Osteocyte (in vitro differentiated cells): Measurements from ENCODE around the gene LRIG1. TPM values are rescaled to one million over a fixed set of nuclear protein-coding genes. Genes with fewer than 3 reads are reported as not detected.

Experiments used
- DNase-seq: peaks from one replicate; pipeline ENCODE4 v3.0.0; 2021; ENCODE audit warnings: mixed read lengths; ENCODE audit not compliant: unreplicated experiment; ENCODE audit errors: extremely low spot score
- H3K27ac Mint-ChIP-seq: one replicate; pipeline ENCODE4 v1.8.0; 2021; ENCODE audit warnings: mild to moderate bottlenecking, mixed read lengths; ENCODE audit not compliant: unreplicated experiment
- H3K27me3 Mint-ChIP-seq: one replicate; pipeline ENCODE4 v1.8.0; 2021; ENCODE audit warnings: mixed read lengths; ENCODE audit not compliant: unreplicated experiment
- H3K36me3 Mint-ChIP-seq: one replicate; pipeline ENCODE4 v1.8.0; 2021; ENCODE audit warnings: mixed read lengths; ENCODE audit not compliant: unreplicated experiment
- H3K4me1 Mint-ChIP-seq: one replicate; pipeline ENCODE4 v1.8.0; 2021; ENCODE audit warnings: mixed read lengths; ENCODE audit not compliant: unreplicated experiment
- H3K4me3 Mint-ChIP-seq: one replicate; pipeline ENCODE4 v1.8.0; 2021; ENCODE audit warnings: mild to moderate bottlenecking, moderate library complexity, mixed read lengths; ENCODE audit not compliant: unreplicated experiment
- H3K9me3 Mint-ChIP-seq: one replicate; pipeline ENCODE4 v1.8.0; 2021; ENCODE audit warnings: mixed read lengths; ENCODE audit not compliant: unreplicated experiment
- CTCF ChIP-seq: fragments of 200-600 bp; sonication (generic); IDR thresholded peaks from 2 replicates; pipeline ENCODE4 v1.5.0; 2021; ENCODE audit warnings: antibody characterized with exemption, mild to moderate bottlenecking, moderate library complexity
- total RNA-seq: library from RNA; stranded (reverse); gene quantifications from 2 replicates; pipeline ENCODE4 v1.2.1, GENCODE V29; 2021

LRIG1 gene
- total RNA-seq, 1 donor from 2014 or later, result 60.8 TPM

- H3K36me3 Mint-ChIP-seq, result no peaks in the 10 kb centered on the region
- H3K4me3 Mint-ChIP-seq, result no peak overlapping the region
- no peaks in the 10 kb centered on the region for H3K9me3 Mint-ChIP-seq
- no peak overlapping the region for H3K27ac Mint-ChIP-seq
- no peaks in the 10 kb centered on the region for H3K4me1 Mint-ChIP-seq
- no peak for DNase-seq
- TF ChIP-seq CTCF, result no peak
- H3K27me3 Mint-ChIP-seq, result no peaks in the 10 kb centered on the region
Measured at GRCh38 chr3:66538390-66538789, 37.6 kb upstream of the LRIG1 start.

GRCh38 chr3:66537735-66538134 is 36.9 kb upstream of the LRIG1 start:
- Mint-ChIP-seq H3K27ac (no peak overlapping the region), H3K27me3 (no peaks in the 10 kb centered on the region), H3K4me1 (no peaks in the 10 kb centered on the region), H3K4me3 (no peak overlapping the region), H3K9me3 (no peaks in the 10 kb centered on the region), H3K36me3 (no peaks in the 10 kb centered on the region)
- no peak for DNase-seq
- no peak for TF ChIP-seq CTCF

- Mint-ChIP-seq H3K27ac (no peak overlapping the region), H3K4me3 (no peak overlapping the region), H3K27me3 (no peaks in the 10 kb centered on the region), H3K36me3 (no peaks in the 10 kb centered on the region), H3K4me1 (no peaks in the 10 kb centered on the region), H3K9me3 (no peaks in the 10 kb centered on the region)
- no peak for DNase-seq
- no peak for TF ChIP-seq CTCF
Measured at GRCh38 chr3:66536791-66537190, 36.0 kb upstream of the LRIG1 start.

GRCh38 chr3:66534304-66534845 is 33.6 kb upstream of the LRIG1 start:
- H3K9me3 Mint-ChIP-seq, result no peaks in the 10 kb centered on the region
- TF ChIP-seq CTCF, result no peak
- H3K4me3 Mint-ChIP-seq, result no peak overlapping the region
- H3K4me1 Mint-ChIP-seq, result no peaks in the 10 kb centered on the region
- DNase-seq, result no peak
- peaks cover 2% of the 10 kb centered on the region for H3K27me3 Mint-ChIP-seq
- no peaks in the 10 kb centered on the region for H3K36me3 Mint-ChIP-seq
- no peak overlapping the region for H3K27ac Mint-ChIP-seq

GRCh38 chr3:66532613-66533012 is 31.8 kb upstream of the LRIG1 start:
- peaks cover 2% of the 10 kb centered on the region for H3K27me3 Mint-ChIP-seq
- no peak overlapping the region for H3K4me3 Mint-ChIP-seq
- H3K4me1 Mint-ChIP-seq, result no peaks in the 10 kb centered on the region
- no peak for TF ChIP-seq CTCF
- H3K36me3 Mint-ChIP-seq, result no peaks in the 10 kb centered on the region
- no peak for DNase-seq
- no peak overlapping the region for H3K27ac Mint-ChIP-seq
- H3K9me3 Mint-ChIP-seq, result no peaks in the 10 kb centered on the region
